HG03064 (cell line): ENCODE data around the gene TMA7.
A peak's percentile ranks its signal among the peaks of the same experiment; 100 is the strongest.
"Not testable (repeated sequence)": the region's sequence is repeated elsewhere in the genome, so short reads cannot be mapped to it uniquely, and the experiment has no call there.

Experiments used
- ATAC-seq: cut with Tn5 transposase; IDR thresholded peaks from one replicate; pipeline ENCODE4 v1.9.1; 2021; ENCODE audit warnings: low read depth; ENCODE audit not compliant: unreplicated experiment

Gene TMA7

DNA sequence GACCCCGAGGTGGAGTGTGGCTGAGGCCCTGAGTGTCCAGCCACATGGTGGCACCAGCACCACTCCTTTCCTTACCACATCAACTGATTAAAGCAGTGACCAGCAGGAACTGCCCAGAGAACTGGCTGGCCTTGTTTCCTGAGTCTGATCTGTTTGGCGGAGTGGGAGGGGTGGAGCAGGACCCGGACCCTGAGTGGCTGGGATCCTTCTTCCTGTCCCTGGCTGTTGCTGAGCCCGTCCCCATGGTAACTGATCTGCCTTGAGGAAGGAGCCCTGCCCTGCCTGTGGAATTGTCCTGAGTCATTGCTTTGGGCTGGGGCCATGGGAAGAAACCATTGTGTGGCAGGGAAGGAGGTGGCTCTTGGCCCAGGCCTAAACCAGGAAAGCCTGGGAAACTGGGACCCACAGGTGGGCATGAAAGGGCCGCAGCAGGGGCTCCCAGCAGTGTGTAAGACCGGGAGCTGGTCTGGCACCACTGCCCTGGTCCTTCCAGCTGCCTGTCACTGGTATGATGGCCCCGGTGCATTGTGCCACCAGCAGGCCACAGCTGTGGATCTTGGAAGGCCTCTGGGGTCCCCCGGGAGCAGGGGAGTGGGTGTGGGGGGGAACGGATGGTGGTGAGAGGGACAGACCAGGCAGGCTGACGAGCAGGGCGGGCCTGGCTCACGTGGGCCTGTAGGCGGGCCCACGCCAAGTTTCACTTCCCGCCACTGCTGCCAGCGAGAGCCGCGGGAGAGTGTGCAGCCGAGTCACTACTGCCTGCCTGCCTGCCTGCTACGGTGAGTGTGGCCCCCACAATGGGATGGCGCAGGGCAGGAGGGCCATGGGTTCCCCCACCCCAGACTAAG, 25.7 kb downstream of the TMA7 start:
- peak; percentile 73 for ATAC-seq

DNA sequence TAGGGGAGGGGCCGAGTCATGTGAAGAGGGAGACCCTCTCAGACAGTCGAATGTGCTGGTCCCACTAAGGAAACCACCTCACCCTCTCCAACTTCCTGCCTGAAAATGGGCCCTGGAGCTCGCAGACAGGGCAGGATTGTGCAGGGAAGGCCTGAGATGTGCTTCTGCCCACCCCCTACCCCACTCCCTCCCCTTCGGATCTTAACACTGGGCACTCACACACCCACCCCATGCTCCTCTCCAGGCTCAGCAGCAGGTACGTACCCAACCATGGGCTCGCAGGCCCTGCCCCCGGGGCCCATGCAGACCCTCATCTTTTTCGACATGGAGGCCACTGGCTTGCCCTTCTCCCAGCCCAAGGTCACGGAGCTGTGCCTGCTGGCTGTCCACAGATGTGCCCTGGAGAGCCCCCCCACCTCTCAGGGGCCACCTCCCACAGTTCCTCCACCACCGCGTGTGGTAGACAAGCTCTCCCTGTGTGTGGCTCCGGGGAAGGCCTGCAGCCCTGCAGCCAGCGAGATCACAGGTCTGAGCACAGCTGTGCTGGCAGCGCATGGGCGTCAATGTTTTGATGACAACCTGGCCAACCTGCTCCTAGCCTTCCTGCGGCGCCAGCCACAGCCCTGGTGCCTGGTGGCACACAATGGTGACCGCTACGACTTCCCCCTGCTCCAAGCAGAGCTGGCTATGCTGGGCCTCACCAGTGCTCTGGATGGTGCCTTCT, 26.5 kb downstream of the TMA7 start:
- ATAC-seq = peak; percentile 28

DNA sequence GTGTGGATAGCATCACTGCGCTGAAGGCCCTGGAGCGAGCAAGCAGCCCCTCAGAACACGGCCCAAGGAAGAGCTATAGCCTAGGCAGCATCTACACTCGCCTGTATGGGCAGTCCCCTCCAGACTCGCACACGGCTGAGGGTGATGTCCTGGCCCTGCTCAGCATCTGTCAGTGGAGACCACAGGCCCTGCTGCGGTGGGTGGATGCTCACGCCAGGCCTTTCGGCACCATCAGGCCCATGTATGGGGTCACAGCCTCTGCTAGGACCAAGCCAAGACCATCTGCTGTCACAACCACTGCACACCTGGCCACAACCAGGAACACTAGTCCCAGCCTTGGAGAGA, 27.0 kb downstream of the TMA7 start:
- ATAC-seq = no peak

DNA sequence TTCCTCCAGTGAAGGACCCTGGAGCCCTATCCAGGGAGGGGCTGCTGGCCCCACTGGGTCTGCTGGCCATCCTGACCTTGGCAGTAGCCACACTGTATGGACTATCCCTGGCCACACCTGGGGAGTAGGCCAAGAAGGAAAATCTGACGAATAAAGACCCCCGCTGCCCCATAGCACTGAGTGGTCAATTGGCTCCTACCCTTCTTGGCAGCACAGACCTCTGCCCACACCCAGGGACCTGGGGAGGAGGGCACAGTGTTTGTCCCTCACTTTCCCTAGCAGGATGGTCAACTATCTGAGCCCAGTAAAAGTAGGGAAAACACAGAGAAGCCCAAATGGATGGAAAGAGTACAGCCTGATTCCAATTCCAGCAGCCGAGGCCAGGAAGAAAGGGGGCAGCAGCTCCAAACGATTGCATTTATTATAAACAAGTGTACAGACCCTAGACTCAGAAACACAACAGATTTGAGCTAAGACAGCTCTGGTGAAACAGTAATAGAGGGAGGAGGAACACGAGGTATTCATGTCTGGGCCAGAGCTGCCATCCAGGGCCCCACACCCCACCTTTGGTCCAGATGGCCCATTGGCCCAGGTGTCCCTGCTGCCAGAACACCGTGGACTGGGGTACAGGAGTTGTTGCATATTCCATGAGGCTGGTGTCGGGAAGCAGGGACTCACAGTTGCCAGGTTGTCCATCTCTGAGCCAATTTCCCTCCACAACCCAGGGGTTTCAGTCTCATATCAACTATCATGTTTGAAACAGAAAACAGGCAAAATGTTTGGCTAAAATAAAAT, 27.6 kb downstream of the TMA7 start:
- ATAC-seq = no peak

DNA sequence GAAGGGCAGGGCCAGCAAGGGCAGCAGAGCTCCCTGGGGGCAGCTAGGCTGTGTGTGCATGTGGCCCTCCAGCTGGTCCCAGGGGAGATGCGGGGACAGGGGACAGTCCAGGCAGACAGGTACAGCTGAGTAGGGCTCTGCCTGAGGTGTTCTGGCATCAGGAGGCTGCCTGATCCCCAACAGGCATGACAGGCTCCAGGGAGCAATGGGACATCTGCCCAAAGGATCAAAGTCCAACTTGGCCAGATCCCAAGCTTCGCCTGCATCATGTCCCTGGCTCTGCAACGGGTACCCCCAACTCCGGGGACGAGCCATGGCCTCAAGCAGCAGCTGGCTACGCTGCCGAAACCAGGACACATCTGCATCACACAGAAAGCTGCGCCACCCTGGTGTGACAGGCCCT, 28.3 kb downstream of the TMA7 start:
- ATAC-seq = no peak

DNA sequence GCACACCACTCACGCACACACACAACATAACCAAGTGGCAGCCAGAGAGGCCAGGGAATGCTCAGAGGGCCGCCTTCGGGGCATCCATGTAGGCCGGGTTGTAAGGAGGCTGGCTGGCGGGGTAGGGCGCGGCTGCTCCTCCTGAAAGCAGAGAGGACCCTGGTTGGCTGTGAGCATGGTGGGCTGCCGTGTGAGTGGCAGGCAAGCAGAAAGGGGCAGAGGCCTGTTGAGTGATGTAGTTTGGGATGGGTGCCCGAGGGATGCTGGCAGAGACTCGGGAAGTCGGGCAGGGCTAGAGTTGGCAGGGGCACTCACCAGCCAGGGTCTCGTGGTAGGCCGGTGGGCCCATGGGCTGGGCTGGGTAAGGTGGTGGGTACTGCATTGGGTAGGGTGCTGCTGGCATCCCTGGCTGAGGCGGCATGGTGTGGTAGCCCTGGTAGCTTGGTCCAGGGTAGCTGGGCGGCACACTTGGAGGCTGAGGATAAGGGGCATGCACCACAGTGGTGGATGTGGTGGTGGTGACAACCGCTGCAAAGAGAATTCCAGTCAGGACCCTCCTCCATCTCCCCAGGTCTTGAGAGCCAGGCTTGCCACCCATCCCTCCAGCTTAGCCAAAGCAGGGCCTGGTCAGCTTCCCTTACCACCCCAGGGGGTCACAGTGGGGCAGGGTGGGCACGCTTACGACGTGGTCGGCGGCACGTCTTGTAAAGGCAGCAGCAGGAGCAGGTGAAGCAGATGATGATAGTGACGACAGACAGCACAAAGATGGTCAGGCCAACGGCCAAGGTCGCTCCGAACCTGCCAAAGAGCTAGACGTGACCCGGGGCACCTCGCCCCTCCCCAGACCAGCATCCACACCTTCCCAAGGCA, 29.2 kb downstream of the TMA7 start:
- ATAC-seq = no peak

DNA sequence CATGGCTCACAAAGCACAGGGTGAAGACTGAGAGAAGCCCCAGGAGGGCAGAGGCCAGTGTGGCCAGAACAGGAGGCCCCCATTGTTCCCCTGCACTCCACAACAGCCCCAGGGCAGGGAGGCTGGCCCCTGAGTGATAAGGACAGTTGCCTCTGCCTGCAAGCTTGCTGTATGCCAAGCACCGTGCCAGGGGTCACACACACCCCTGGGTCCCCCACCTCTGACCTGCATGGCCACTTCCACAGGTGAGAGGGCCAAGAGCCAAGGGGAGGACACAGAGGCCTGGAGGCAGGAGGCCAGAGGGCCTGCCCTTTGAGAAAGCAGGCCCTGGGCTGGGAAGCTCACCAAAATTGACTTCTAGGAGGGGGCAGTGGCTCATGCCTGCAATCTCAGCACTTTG, 30.2 kb downstream of the TMA7 start:
- ATAC-seq = no peak

DNA sequence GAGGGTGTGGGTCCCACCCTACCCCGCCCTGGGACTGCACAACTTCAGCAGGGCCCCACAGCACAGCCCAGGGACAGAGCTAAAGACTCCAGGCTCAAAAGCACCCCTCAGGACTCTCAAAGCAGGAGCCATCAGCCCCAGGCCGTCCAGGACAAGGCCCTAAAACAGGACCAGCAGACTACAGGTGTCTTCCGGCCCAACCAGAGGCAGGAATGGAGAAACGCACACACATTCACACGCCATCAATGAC, 32.5 kb downstream of the TMA7 start:
- no peak for ATAC-seq

DNA sequence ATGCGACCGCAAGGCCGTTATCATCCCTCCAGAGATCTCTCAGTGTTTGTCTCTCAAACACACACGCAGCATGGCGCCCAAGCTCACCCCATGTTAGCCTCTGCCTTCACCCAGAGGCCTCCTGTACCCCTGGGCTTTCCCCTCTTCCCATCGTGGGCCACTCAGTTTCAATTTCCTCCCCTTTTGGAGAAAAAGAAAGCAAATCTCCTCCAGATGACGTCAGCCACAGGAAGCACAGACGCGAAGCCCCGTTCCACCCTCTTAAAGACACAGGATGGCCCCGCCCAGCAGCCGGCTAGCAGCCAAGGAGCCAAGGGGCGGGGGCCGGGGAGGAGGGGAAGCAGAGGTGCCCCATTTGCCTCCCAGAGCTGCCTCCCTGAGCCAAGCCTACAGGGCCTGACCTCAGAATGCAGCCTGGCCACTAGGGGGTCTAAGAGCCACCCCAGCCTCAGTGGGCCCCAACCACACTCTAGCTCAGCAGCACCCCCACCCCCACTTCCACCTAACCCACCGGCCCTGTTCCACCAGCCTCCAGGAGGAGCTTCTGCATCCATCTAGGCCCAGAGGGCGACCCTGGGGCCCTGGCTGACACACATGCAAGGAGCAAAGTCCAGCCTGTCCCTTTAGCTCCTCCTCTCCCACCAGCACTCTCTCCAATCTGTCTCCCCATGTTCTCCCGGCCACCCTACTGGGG, 33.0 kb downstream of the TMA7 start:
- peak; percentile 68 for ATAC-seq

DNA sequence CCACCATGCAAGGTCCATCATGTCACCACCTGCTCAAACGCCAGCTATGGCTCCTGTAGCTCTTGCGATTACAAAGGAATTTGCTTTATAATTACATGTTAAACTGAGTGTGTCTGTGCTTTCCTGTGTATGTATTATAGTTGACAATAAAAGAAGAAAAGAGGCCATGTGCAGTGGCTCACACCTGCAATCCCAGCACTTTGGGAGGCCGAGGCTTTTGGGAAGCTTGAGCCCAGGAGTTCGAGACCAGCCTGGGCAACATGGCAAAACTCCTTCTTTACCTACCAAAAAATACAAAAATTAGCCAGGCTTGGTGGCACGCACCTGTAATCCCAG, 33.5 kb downstream of the TMA7 start:
- ATAC-seq = no peak

DNA sequence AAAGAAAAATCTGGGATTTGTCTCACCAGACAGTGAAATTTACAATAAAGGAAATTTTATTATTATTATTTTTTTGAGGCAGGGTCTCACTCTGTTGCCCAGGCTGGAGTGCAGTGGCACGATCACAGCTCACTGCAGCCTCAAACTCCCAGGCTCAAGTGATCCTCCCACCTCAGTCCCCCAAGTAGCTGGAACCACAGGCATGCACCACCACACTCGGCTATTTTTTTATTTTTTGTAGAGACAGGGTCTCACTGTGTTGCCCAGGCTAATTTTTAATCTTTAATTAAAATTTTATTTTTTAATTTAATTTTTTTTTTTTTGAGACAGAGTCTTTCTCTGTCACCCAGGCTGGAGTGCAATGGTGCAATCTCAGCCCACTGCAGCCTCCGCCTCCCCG, 34.0 kb downstream of the TMA7 start:
- ATAC-seq = not testable (repeated sequence)

DNA sequence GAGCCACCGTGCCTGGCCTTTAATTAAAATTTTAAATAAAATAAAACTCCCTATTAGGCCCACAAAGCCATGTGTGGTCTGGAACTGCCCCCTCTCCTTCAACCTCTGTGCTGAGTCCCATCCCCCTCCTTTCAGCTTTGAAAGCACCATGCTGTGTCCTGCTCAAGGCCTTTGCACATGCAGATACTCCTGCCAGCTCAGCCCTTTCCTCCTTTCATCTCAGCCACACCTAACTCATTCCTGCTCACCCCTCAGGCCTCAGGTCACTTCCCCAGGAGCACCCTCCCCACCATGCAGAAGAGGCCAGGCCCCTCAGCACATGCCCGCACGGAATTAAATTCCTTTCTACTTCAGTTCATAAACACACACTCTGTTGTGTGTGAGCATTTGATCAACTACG, 34.6 kb downstream of the TMA7 start:
- no peak for ATAC-seq

DNA sequence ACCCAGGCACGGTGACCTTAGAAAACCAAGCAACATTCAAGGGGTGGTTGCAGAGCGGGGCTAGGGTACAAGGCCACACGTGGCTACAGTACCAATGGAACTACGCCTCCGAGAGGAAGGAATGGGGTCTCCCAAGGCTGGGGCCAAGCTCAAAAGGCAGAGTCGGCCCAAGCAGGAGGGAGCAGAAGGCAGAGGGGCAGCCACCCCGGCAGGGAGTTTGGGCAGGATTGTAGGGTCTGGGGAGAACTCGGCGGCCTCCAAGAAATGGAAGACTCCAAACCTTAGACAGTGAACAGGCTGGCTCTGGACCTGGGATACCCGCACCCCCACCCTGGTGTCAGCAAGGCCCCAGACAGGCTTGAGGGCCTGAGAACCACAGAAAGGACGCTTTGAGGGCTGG, 35.1 kb downstream of the TMA7 start:
- no peak for ATAC-seq

DNA sequence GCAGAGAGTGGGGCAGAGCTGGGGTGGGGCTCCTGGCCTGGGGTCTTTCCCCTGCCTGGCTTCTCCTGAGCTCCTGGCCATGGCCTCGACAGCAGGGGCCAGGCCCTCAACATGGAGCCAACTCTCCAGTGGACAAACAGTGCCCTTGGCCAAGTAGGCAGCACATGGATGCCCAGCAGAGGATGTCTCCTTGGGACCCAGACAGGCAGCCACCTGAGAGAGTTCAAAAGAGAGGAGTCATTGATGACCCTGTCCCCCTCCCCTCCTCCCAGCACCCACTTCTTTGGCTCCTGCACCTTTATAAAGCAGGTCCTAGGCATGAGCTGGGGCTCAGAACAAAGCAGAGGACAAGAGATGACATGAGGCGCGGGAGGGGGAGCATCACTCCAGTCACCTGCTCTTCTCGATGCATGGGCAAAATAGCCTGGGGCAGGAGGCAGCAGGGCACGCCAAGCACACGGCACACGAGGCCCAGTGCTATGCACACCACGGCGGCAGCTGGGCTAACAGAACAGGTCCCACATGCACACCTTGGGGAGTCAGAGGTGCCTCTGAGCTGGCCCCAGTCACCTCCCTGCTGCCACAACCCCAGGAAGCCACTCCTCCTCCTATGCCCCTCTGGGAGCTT, 36.5 kb downstream of the TMA7 start:
- no peak for ATAC-seq

DNA sequence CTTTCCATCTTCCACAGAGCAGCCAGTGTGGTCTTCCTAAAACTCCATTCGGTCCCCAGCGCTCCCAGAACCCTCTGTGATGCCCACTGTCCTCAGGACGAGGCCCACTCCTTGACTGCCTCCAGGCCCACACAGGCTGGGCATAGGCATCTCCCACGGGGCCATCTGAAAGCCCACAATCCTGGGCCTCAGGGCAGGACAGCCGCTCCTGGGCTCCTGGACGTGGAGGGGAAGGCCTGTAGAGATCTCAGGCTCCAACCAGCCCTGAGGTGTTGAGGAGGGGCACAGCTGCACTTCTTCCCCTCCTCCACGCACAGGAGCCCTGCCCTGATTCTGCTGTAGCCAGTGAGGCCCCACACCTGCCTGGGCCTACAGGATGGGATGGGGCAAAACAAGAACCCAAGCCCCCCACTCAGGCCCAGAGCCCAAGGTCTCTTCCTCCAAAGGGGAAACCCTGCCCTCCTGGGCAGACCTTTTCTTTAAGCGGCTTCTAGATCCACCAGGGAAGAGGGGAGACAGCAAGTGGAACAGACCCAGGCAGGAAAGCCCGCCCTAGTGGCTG, 38.0 kb downstream of the TMA7 start:
- no peak for ATAC-seq

DNA sequence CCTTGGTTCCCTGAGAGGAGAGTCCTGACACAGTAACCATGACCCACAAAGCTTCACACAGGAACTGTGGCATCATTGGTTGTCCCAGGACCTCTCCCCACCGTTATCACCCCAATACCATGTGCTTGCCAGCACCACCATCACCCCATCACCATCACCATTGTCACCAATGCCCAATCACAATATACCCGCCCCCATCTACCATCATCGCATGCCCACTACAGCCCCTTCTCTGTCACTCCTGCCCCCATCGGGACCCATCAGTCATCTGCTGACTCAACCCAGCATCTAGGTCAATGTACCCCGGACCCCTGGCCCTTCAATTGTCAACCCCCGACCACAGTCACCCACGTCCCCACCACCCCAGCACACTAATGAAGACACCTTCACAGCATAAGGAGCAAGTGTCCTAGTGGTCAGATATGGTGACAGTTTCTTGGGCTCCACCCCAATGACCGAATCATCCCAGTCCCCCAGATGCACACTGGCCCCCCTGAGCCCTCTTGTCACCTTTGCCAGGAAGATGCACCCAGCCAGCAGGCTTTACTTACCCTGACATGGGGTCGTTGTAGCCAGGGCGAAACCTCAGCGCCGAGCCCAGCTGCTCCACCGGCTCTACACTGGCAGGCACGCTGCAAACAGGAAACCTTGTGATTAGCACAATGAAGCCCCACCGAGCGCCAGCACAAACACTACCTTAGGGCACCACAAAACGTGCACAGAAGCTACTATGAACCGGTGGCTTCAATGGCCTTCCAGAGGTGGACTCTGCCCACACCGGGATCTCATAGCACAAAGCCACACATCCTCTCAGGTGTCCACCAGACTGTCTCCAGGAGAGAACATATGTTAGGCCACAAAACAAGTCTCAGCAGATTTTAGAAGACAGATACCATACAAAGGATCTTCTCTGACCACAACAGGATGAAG, 38.8 kb downstream of the TMA7 start:
- ATAC-seq = no peak

DNA sequence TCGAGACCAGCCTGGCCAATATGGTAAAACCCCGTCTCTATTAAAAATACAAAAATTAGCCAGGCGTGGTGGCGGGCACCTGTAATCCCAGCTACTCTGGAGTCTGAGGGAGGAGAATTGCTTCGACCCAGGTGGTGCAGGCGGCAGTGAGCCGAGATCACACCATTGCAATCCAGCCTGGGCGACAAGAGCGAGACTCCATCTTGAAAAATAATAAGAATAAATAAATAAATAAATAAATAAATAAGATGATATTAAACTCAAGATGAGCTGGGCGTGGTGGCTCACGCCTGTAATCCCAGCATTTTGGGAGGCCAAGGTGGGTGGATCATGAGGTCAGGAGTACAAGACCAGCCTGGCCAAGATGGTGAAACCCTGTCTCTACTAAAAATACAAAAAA, 40.8 kb downstream of the TMA7 start:
- not testable (repeated sequence) for ATAC-seq

DNA sequence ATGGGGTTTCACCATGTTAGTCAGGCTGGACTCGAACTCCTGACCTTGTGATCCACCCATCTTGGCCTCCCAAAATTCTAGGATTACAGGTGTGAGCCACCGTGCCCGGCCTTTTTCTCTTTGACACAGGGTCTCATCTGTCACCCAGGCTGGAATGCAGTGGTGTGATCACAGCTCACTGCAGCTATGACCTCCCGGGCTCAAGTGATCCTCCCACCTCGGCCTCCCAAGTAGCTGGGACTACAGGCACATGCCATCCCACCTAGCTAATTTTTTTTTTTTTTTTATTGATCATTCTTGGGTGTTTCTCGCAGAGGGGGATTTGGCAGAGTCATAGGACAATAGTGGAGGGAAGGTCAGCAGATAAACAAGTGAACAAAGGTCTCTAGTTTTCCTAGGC, 42.8 kb downstream of the TMA7 start:
- ATAC-seq = not testable (repeated sequence)
